Measurements from ENCODE around the gene LTBP1.

LTBP1 gene

DNA sequence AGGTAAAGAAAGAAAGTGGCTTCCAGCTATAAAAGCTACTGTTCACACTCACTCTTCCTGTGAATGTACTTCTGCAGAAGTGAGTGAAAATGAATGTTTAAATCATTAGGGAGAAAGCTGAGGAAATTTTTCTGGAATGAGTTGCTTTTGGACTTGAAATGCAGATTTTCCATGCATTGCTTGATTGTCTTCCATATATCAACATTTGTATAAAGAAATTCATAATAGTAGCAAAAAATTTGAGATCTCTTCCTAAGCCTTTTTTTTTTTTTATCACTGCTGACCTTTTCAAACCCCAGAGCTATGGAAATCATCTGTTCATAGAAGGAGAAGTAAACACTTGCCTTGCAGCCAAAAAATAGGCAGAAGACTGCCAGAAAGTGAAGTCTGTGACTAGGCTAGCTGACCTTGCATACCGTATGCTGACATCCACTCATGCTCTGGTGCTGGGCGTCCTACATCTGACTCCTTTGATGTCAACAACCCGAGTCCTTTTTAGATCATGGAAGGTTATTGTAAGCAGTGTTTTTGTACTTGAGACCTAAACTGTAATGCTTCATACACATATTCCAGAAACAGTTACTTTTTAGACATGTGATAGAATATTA, 375.2 kb downstream of the LTBP1 start:
- no peak for DNase-seq

DNA sequence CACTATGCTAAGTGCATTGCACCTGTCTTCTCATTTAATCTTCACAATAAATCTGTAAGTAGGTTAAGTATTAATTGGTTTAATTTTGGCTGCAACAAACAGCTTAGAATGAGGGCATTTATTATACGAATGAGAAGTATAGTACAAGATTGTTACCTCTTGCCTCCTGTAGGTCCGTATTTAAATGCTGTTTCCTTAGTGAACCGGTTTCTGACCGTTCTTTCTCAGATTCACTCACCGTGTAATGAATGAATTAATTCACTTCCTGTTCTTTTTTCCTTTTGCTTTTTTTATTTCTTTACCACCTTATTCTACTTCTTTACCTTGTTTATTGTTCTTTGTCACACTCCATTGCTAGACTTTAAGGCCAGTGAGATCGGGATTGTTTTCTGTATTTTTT, 375.9 kb downstream of the LTBP1 start:
- DNase-seq = no peak

DNA sequence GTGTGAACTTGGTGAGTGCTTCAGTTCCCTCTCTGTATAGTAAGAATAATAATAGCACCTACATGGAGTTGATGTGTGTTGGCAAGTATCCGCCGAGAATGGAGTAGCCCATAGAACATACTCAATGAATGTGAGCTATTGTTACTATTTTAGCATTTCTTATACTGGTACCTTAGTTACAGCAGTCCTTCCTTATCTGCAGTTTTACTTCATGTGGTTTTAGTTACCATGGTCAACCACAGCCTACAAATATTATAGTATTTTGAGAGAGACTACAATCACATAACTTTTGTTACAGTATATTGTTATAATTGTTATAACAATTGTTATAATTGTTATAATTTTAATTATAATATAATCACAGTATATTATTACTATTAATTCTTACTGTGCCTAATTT, 377.2 kb downstream of the LTBP1 start:
- DNase-seq = no peak

DNA sequence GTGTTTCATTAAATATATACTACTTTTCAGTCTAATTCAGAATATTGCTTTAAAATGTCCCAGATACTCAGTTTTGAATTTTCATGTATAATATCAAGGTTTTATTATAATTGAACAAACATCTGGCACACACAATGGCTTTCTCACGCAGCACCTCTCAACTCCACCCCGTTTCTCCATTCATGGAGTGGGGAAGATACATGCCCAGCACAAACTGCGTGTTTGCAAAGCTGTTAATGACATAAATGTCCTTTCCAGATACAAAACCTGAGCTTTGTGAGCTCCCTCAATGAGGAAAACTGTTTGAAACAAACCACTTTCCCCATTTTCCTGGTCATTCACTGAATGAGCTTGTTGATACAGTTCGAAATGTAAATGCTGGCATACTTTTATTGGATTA, 379.3 kb downstream of the LTBP1 start:
- DNase-seq = no peak

DNA sequence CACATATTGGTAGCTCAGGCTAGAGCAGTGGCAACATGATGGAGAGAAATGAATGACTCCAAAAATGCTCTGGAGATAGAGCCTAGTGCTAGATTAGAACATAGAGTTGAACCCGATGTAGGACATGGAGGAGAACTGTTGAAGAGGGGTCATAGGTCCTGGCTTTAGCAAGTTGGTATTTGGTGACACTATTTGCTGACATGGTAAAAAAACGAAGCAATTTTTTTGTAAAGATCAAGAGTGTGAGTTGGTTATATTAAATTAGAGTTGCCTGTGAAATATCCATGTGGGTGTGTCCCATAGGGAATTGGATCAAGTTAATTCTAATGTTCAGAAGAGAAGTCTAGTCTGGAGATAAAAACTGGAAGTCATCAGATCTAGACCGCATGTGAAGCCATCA, 386.7 kb downstream of the LTBP1 start:
- no peak for DNase-seq

DNA sequence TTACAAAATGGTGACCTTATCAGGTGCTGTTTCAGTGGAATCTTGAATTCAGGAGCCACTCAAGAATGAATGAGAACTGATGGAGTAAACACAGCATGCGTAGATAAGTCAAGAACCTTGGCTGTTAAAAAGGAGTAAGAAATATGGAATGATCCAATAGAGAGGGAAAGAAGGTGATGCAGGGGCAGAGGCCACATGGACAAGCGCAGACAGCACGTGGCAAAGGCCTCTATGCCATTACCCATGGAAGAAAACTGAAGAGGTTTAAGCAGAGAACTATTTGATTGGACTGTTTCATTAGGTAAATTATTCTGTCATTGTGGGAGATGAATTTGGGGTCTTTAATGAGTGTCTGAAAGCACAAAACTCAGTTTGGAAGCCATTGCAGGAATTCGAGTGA, 387.3 kb downstream of the LTBP1 start:
- DNase-seq = no peak

DNA sequence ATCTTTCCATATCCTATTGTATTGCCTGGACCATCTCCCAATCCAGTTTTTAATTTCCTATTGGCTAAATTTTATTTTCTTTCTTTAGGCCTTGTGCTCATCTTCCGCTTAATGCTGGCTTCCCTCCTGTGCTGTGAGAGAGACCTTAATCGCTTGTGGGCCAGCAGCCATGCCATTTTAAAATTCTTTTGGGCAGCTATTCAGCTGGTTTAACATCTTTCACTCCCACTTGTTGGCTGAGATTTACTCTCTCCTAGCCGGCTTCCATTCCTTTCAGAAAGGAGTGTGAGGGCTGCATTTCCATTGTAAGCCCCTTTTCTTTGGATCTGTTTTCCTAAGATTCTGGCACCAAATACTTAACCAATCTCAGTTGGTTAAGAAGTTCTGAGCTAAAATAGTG, 388.8 kb downstream of the LTBP1 start:
- no peak for DNase-seq

DNA sequence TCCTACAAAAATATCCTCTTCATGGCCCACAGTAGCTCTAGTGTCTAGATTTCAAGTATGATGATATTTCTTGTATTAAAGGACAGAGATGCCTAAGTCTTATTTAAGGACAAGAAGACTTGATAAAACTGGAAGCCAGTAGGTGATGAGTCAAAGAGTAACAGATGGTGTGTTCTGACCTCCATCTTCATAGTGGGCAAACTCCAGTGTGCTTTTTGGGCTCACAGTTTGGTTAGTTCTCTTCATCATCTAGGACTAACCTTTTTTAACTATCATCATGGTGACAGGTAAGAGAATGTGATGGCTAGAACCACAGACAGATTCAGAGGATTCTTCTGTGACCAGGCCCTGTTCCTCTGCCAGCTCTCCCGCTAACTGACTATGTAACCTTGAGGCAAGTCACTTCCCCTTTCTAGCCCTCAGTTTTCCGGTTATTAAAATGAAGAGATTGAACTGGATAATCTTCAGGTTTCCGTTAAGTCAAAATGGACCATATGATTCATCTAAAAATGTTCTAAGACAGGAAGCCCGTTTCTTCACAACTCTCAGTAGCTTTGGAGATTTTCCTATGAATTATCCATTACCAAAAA, 389.4 kb downstream of the LTBP1 start:
- DNase-seq = peak; percentile 33

DNA sequence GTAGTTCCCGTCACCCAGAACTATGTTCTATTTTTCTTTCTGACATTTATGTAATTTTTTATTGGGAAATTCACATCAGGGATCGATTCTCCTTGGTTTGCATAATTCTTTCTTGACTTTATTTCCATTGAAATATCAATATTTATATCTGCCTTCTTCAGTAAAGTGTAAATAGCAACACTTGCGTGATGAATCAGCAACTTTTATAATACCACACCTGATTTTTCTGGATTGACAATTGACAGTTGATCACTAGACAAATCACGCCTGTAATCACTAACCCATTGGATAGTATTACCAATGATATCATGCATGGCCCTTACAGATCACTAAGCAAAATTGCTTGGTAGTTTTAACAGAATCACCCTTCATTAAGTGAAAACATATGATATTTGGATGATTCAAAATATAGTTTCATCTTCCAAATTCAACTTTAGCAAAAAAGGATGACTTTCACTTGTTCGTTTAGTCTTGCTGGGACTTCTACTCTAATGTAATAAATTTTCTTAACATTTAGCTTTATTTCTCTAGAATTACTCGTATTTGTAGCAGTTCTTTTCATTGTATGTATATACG, 390.7 kb downstream of the LTBP1 start:
- DNase-seq = no peak

DNA sequence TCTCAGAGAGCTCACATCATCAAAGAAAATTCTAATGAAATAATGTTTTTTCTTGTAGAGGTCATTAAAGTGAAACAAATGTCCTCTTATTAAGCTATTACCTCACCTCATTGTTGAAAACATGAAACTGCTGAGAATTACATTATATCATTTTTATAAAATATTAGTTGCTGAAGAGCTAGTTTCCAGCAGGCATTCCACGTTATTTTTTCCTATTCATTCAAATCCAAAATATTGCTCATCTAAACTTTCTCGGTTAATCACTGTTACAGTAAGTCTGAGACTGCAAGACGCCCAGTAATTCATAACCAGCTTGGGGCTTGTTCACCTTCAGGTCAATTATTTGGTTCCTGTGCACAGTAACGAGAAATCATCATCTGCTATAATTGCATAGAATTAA, 391.2 kb downstream of the LTBP1 start:
- no peak for DNase-seq

DNA sequence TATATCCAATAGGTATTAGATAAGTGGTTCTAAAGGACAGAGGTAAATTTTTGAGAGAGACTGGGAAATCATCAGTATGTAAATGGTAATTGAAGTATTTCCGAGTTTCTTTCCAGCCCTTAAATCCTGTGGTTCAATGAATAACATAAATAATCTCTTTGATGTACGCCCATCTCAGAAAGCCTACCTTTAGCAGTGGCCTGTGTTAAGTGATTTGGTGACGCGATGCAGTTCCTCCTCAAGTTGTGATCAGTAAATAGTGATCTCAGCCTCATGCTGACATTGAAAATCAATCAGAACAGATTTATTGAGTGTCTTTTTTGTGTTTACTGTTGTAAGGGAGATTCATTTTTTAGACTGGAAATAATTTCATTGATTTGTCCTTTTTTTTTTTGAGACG, 392.5 kb downstream of the LTBP1 start:
- no peak for DNase-seq

DNA sequence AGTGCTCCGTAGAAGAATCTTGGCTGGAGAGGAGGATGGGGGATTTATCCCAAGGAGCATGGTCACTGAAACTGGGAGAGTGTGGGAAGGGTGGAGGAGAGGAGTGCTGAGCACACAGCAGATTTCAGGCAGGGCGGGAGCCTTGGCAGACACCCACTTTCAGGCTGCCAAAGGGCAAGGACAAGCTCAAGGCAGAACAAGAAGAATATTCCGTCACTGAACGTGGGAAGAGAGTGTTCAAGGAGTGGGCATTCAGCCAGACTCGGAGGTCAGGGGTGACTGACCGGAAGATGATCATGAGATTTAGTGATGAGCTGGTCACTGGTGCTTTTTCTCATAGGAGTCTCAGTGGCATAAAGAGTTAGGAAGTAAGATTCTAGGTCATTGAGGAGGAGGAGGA, 393.5 kb downstream of the LTBP1 start:
- no peak for DNase-seq

DNA sequence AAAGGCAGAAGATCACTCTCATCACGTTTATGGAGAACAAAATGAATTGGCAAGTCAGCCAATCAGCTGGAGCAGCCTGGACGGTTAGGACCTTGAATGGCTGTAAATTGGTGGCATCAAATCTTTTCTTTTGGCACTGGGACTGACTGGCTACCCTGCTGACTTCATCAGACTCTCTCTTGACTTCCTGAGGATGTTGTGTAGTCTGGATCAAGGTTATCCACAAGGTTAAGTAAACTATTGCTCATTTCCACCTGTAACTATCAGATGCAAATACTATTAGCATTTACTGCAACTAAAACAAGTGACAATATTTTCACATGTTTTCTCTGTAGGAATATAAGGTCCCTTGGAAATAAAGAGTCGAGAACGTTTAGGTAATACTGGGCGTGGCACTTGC, 395.4 kb downstream of the LTBP1 start:
- DNase-seq = no peak

DNA sequence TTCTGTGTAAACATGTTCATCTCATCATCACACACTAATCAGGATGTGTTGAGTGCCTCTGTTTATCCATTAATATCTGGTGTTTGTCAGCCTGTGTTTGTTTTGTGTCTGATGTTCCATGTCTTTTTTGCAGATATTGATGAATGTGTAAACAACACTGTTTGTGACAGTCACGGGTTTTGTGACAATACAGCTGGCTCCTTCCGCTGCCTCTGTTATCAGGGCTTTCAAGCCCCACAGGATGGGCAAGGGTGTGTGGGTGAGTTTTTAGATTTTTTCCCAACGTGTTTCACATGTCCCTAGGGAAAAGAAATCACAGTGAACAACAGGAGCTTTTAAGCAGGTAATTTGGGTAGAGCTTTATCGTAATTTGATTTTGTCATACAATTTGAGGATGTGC, 396.0 kb downstream of the LTBP1 start:
- no peak for DNase-seq

DNA sequence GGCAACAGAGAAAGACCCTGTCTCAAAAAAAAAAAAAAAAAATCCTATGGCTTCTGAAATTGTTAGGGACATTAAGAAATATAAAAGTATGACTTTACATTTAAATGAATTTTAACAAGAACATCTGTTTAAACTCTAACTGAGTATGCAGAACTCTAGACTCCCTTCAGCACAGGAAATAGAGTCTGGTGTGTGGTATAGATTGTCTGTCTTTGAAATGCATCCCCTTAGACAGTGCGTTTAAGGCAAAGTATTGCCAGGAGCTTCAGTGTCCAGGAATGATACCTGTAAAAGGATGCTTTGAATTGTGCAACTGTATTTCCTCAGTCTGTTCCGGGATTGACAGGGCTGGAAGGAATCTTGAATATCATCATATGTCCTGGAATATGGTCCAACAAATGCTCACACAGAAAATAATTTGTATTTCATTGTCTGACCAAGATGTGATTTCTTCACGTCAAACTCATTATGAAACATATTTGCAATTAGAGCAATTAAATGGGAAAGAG, 396.7 kb downstream of the LTBP1 start:
- DNase-seq = no peak

DNA sequence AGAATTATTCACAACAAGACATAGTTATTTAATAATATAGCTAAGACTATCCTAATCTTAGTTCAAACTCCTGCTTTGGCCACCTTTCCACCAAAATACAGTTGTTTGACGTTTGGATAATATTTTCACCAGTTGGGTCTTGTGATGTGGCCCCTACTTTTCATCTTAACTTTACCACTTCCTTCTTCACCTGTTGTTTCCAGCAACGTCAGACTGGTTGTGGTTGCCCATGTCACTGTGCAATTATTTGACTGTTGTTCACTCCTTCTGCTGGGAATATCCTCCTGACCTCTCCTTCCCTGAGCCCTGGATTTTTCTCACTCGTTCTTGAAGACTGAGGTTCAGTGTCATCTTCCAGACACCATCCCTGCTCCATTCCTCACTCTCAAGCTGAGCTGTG, 397.5 kb downstream of the LTBP1 start:
- DNase-seq = no peak

DNA sequence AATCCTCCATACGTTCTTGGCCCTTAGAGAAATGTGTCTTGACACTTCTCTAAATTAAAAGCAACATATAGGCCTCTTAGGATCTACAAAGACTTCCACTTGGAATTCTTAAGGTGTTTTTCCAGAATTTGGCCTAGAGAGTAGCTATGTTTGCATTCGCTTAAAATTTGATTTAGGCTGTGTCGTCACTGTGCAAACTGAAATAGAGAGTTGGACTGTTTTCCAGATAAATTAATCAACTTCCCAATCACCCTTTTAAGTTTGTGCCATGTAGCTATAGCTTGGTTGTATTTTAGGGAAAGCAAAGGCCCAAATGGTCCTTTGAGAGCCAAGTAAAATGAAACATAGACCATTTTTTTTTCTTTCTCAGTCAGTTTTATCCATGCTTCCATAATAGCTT, 401.1 kb downstream of the LTBP1 start:
- no peak for DNase-seq

DNA sequence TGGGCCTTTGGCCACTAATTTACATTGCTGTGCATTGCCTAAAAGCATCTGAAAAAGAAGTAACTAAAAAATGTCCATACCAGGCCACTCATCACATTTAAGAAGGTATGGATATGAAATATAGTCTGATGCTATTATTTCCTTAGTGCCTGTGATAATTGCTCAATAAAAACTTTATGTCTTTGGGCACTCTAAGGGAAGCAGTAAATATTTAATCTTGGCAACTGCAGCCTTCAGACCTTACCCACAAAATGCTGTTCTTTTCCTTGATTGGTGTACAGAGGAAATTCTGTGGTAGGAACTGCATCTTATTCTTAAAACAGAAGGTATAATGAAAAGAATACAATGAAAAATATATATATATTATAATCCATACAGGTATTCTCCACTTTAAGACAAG, 403.9 kb downstream of the LTBP1 start:
- no peak for DNase-seq

DNA sequence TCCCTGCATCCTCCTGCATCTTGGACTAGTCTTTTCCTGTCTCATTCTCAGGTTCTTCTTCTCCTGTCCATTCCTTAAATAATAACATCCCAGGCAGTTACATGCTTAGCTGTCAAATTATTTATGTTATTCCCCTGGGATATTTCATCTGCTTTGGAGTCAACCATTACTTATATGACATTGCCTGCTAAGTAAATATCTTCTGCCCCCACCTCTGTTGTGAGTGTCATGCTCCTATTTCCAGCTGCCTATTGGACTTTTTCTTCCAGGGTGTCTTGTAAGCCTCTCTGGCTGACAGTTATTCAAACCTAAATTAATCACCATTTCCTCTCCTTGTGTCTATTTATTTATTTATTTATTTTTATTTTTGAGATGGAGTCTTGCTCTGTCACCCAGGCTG, 405.0 kb downstream of the LTBP1 start:
- no peak for DNase-seq

DNA sequence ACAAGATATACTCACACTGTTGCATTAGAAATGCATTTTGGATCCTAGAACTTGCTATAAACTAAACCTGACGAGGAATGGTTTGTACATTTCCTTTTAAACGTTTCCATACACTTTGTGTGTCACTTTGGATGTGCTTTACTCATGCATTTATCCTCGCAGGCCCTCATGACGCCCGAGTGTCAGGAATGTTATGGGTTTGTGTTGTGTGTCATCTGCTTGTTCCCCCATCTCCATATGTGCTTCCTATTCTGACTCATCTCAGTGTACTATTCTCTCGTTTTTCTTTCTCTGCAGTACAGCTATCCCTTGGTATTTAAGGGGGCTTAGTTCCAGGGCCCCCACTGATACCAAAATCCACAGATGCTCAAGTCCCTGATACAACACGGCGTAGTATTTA, 408.2 kb downstream of the LTBP1 start:
- DNase-seq = no peak

DNA sequence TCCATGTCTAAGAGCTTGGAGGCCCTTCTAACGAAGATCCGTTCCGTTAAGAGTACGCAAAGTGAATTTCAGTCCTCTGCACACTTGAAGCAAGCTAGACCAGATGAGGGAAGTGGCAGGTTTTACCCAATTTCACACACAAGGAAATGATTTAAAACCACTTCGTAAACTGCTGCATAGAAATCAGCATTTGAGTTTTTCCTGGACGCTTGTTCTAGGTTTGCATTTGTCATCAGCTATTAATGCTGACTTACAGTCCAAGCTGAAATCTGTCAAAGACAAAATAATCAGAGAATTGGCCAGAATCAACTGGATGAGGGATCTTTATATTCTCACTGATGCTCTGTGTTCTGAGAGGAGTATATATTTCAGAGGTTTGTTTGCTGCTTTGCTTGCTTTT, 412.1 kb downstream of the LTBP1 start:
- no peak for DNase-seq

DNA sequence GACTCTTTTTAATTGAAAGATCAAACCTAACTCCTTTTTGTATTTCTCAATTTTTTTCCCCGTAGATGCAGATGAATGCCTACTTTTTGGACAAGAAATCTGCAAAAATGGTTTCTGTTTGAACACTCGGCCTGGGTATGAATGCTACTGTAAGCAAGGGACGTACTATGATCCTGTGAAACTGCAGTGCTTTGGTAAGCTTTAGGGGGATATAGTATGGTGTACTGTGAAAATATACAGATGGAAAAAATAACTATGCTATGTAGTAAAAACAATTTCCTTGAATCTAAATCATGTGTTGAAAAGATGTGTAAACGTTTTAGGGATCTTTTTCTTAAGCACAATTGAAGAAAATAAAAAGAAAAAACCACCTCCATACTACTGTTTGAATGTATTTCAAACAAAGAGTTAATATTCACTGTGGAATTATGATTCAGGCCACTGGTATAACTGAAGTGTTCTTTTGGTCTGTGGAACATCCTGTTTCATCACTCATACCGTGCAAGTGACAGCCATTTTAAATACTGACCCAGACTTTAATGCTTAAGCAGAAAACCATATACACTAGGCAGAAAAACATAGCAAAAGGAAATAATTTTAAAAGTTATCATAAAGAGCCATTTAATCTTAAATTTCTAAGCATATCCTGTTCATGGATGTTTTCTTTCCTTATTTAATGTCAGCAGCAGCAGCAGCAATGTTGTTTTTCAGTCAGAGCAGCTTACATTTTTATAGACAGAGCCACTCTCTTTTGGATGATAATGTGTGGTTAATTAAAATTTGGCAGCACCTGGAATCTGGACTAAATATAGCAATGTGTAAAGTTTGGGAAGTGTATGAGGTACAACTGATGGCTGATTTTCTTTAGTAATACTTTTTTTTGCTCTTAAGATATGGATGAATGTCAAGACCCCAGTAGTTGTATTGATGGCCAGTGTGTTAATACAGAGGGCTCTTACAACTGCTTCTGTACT, 416.9 kb downstream of the LTBP1 start:
- DNase-seq = no peak

DNA sequence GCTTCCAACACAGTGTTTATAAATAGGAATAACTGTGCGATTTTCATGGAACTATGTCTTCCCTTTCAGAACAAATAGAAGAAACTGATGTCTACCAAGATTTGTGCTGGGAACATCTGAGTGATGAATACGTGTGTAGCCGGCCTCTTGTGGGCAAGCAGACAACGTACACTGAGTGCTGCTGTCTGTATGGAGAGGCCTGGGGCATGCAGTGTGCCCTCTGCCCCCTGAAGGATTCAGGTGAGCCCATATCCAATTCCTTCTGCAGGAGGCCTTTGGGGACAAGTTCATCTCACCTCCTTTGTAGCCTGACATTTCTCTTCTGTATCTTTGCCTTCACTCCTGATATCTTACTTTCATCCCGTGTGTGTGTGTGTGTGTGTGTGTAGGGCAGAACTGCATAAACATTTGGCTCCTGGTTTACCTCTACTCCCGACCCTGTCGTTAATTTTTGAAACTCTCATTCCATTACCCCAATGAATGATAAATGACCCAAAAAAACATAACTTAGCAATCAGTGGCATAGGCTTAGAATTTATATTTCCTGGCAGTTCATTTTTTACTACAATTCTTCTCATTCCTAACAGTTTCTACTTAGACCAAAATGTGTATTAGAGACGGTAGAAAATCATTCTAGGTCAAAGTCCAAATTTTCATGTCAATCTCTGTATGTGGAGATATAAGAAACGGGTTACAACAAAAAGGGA, 418.7 kb downstream of the LTBP1 start:
- DNase-seq = no peak
